ENCODE measurements around the gene HDAC7. TPM values are rescaled to one million over a fixed set of nuclear protein-coding genes. Genes with fewer than 3 reads are reported as not detected.

The HDAC7 gene
- polyA plus RNA-seq, 2 donors: 20.9 to 35.6 TPM

Other genes starting within 250 kb of the HDAC7 start
- 10 to 100 TPM in 1 of 2 donors, 1 to 10 TPM in 1; 5.3 to 11.6 TPM for gene RPAP3, start 113.9 kb downstream of the HDAC7 start, polyA plus RNA-seq
- gene ENDOU, start 94.4 kb downstream of the HDAC7 start, polyA plus RNA-seq: 100 to 1,000 TPM; 101 to 139 TPM
- 10 to 100 TPM; 23.2 to 75.2 TPM for gene RAPGEF3, start 61.0 kb downstream of the HDAC7 start, polyA plus RNA-seq
- gene SLC48A1, start 46.7 kb downstream of the HDAC7 start, polyA plus RNA-seq: 10 to 100 TPM; 17.7 to 20.6 TPM
- gene VDR, start 85.1 kb upstream of the HDAC7 start, polyA plus RNA-seq: 10 to 100 TPM in 1 of 2 donors, 1 to 10 TPM in 1; 8.8 to 10.8 TPM
- 10 to 100 TPM; 22.0 to 51.1 TPM for gene TMEM106C, start 143.7 kb upstream of the HDAC7 start, polyA plus RNA-seq
- gene COL2A1, start 184.6 kb upstream of the HDAC7 start, polyA plus RNA-seq: under 1 TPM in 1 of 2 donors, not detected in 1; 0.01 TPM